ENCODE measurements around the gene CCDC43.
"Not testable (repeated sequence)": the region's sequence is repeated elsewhere in the genome, so short reads cannot be mapped to it uniquely, and the experiment has no call there.

CCDC43 gene, protein sequence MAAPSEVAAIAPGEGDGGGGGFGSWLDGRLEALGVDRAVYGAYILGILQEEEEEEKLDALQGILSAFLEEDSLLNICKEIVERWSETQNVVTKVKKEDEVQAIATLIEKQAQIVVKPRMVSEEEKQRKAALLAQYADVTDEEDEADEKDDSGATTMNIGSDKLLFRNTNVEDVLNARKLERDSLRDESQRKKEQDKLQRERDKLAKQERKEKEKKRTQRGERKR

GRCh38 chr17:44689477-44690217 lies at the start of gene CCDC43:
TSS of gene CCDC43 (minus strand) at chr17:44689776. CDS start at chr17:44689753, 23 bp downstream.
- DNase-seq (ENCODE audit: low read depth in 1 of 2, low spot score in 1 of 2): peak; percentile 86 to 91

DNA sequence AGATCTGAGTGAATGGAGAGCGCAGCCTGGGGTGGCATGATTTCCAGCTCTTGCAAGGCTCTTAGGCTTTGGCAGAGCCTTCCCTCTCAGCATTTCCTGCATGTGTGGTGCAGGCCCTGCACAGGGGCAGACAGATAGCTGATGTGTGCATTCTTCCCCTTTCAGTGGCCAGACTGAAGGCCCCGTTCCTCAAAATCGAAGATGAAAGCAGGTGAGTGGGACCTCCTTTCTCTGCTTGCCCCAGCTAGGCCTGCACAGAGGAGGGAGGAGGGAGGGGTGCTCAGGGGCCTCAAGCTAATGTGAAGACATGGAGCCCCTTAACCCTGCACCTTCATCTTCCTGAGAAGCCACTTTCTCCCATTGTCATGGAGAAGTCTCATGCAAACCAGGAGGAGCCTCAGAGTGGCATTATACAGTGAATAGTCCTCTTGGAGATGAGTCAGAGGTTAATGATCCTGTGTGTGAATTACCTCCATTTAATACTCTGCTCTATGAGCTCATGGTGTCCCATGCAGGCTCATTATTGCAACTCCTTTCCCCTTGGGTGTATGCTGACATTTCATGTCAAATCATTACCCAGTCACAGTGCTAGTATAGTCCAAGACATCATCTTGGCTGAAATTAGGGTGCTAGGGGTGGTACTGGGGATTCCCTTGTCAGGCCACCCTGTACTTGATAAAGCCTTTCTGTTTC lies 48.8 kb upstream of the CCDC43 start:
- no peak for DNase-seq (ENCODE audit: low read depth in 1 of 2, low spot score in 1 of 2)

- DNase-seq (ENCODE audit: low read depth in 1 of 2, low spot score in 1 of 2): no peak
Observed at GRCh38 chr17:44736551-44737240, 47.1 kb upstream of the CCDC43 start.

DNA sequence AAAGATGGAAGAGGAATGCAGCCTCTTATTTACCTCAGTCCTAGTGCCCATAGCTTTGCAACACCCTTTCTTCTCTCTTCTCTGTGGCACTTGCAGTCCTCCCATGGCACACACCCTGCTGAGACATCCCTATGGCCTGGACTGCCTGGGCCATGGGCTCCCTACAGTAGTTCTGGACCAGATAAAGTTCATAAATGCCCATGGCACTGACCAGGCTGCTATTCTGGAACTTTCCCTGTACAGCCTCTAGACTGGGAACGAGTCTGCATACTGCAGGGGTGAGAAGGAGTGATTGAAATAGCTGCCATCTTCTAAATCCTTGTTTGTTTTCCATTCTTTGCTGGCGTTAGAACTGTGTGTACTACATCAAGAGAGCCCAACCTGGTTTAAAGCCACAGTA lies 44.7 kb upstream of the CCDC43 start:
- DNase-seq (ENCODE audit: low read depth in 1 of 2, low spot score in 1 of 2): no peak

- no peak for DNase-seq (ENCODE audit: low read depth in 1 of 2, low spot score in 1 of 2)
Observed at GRCh38 chr17:44733753-44734152, 44.2 kb upstream of the CCDC43 start.

GRCh38 chr17:44726121-44726520 lies 36.5 kb upstream of the CCDC43 start:
- not testable (repeated sequence) for DNase-seq (ENCODE audit: low read depth in 1 of 2, low spot score in 1 of 2)

- no peak for DNase-seq (ENCODE audit: low read depth in 1 of 2, low spot score in 1 of 2)
Observed at GRCh38 chr17:44722254-44722653, 32.7 kb upstream of the CCDC43 start.

- no peak for DNase-seq (ENCODE audit: low read depth in 1 of 2, low spot score in 1 of 2)
Observed at GRCh38 chr17:44719444-44719843, 29.9 kb upstream of the CCDC43 start.

- DNase-seq (ENCODE audit: low read depth in 1 of 2, low spot score in 1 of 2): peak; percentile 65 to 85
Observed at GRCh38 chr17:44708401-44709263, 19.1 kb upstream of the CCDC43 start, which contains the start of gene DBF4B. TSS of gene DBF4B (plus strand) at chr17:44708665. CDS start at chr17:44708821, 156 bp downstream.

DNA sequence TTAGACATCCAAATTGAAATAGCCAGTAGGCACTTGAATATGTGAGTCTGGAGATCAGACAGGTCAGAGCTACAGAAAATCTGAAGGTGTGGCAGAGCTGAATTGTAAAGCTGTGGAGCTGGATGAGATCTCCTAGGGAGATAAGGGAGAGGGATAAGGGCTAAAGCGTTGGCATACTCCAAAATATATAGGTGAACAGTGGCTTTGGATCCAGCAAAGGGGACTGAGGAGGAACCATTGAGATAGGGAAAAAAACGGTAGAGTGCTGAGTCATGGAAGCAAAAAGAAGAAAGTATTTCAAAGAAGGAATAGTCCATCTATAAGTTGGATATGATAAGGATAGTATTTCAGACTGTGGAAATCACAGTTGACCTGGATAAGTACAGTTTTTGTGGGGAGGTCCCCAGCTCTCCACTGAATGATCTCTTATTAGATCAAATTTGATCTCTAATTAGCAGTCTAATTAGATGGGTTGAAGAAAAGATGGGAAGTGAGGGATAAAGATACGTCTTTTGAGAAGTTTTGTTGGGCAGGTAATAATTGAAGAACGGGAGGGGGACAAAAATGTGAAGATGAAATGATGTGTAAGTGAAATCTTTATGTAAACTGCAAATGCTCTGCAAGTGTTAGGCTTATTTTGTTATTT lies 18.3 kb upstream of the CCDC43 start:
- DNase-seq (ENCODE audit: low read depth in 1 of 2, low spot score in 1 of 2): no peak

- DNase-seq (ENCODE audit: low read depth in 1 of 2, low spot score in 1 of 2): not testable (repeated sequence)
Observed at GRCh38 chr17:44700288-44700687, 10.7 kb upstream of the CCDC43 start.

- no peak for DNase-seq (ENCODE audit: low read depth in 1 of 2, low spot score in 1 of 2)
Observed at GRCh38 chr17:44693609-44694008, 4.0 kb upstream of the CCDC43 start.

DNA sequence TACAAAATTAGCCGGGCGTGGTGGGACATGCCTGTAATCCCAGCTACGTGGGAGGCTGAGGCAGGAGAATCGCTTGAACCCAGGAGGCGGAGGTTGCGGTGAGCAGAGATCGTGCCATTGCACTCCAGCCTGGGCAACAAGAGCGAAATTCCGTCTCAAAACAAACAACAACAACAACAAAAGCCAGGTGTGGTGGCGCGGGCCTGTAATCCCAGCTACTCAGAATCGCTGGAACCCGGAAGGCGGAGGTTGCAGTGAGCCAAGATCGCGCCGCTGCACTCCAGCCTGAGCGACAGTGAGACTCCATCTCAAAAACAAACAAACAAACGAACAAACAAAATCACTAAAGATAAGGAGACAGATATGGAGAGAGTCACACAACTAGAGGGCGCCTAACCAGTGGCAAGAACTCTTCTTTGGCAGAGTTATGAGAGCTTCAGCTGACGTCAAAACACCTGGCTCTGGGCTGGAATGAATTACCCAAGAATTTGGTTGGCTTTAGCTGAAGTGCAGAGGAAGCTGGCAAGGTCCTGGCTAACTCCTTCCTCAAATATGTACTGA lies 1.2 kb upstream of the CCDC43 start:
- not testable (repeated sequence) for DNase-seq (ENCODE audit: low read depth in 1 of 2, low spot score in 1 of 2)

GRCh38 chr17:44688675-44689476 lies 700 bp downstream of the CCDC43 start:
- DNase-seq (ENCODE audit: low read depth in 1 of 2, low spot score in 1 of 2): no peak

DNA sequence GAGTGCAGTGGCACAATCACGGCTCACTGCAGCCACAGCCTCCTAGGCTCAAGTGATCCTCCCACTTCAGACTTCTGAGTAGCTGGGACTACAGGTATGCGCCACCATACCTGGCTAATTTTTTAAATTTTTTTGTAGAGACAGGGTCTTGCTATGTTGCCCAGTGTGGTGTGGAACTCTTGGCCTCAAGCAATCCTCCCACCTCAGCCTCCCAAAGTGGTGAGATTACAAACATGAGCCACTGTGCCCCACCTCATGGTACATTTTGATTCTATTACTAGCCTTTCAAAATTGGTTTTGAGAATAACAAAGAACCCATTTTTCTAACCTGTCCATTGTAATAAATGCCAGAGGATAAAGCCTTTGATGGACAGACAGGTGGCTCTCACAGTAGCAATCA lies 1.4 kb downstream of the CCDC43 start:
- DNase-seq (ENCODE audit: low read depth in 1 of 2, low spot score in 1 of 2): no peak

DNA sequence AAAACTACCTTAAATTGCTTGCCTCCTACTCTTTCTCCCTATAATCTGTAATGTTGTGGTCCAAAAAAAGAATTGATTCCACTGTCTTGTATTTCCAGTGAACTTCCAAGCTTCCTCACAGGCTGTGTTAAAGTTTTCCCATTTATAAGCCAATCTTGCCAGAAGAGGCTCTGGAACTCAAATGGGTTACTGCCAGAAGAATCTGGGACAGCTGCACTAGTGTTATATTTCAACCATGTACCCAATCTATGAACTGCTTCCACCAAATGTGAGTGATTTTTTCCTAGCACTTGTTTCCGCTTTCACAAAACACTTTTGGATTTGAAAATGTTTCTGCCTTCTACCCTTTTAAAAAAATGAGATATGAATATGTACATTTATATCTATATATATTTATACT lies 1.8 kb downstream of the CCDC43 start:
- no peak for DNase-seq (ENCODE audit: low read depth in 1 of 2, low spot score in 1 of 2)

DNA sequence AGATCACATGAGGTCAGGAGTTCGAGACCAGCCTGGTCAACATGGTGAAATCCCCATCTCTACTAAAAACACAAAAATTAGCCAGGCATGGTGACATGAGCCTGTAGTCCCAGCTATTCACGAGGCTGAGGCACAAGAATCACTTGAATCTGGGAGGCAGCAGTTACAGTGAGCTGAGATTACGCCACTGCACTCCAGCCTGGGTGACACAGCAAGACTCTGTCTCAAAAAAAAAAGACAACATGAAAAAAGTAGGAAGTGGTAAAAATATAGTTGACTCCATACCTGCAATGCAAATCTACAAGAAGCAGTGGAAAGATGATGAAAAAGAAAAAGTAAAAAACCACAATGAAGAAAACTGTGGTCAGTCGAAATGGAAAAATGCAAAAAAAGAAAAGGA lies 6.3 kb downstream of the CCDC43 start:
- not testable (repeated sequence) for DNase-seq (ENCODE audit: low read depth in 1 of 2, low spot score in 1 of 2)

DNA sequence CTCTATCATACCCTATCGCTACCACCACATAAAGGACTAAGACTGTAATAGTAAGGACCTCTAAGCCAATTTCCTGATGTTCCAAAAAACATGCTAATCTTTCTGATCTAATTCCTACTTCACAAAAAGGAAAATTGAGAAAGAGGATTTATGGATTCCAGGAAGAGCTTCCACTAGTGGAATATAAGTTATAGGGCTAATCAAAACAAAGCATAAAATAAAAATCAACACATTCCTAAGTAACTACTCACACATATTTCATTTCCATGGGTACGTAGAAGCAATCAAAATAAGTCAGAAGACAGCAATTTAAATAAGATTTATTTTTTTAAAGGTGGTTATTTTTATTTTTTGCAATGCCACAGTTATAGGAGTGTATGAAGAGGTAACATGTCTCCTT lies 12.4 kb downstream of the CCDC43 start:
- DNase-seq (ENCODE audit: low read depth in 1 of 2, low spot score in 1 of 2): no peak

DNA sequence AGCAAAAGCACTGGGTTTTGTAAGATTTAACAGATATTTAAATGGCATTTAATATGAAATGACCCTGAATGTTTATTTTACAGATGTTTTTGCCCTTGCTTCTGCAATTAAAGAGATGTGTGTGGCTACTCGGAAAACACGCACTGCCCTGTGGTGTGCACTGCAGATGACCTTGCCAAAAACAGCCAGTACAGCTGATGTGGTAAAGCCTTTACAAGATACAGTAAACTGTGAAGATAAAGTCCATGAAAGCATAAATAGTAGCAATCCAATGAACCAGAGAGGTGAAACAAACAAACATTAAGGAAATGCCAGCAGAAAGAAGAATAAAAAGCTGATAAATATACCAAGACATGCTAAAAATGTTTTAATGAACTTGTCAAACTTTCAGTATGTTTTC lies 15.7 kb downstream of the CCDC43 start:
- no peak for DNase-seq (ENCODE audit: low read depth in 1 of 2, low spot score in 1 of 2)
